SK-N-SH (cell line): ENCODE results near the gene MYLK2.

ENCODE experiments used
- EZH2phosphoT487 ChIP-seq: fragments of 200-600 bp; sonication (generic); IDR thresholded peaks from 2 replicates; pipeline ENCODE4 v1.6.1; 2017; ENCODE audit warnings: low read depth, mixed run types, mild to moderate bottlenecking, antibody characterized with exemption, moderate library complexity, borderline replicate concordance
- GATA2 ChIP-seq: sonication (generic); formaldehyde crosslinking; IDR thresholded peaks from 2 replicates; pipeline ENCODE4 v1.5.0; 2020; ENCODE audit warnings: mild to moderate bottlenecking, missing genetic modification reagents
- MXI1 ChIP-seq: IDR thresholded peaks from 2 replicates; pipeline ENCODE4 v1.6.1; 2012; ENCODE audit warnings: mild to moderate bottlenecking, low read depth, low read length, improper control_type of control experiment
- NFIC ChIP-seq: IDR thresholded peaks from 2 replicates; pipeline ENCODE4 v1.4.0; 2012; ENCODE audit warnings: borderline replicate concordance
- POLR2AphosphoS5 ChIP-seq: IDR thresholded peaks from 2 replicates; pipeline ENCODE4 v1.6.1; 2012; ENCODE audit warnings: low read depth, low read length
- RAD21 ChIP-seq: IDR thresholded peaks from 2 replicates; pipeline ENCODE4 v1.6.1; 2012; ENCODE audit warnings: mild to moderate bottlenecking, low read length
- RCOR1 ChIP-seq: fragments of 150-350 bp; IDR thresholded peaks from 2 replicates; pipeline ENCODE4 v1.6.1; 2017; ENCODE audit warnings: antibody characterized with exemption, low read length
- SIN3A ChIP-seq: IDR thresholded peaks from 2 replicates; pipeline ENCODE4 v1.6.1; 2012; ENCODE audit warnings: low read depth, mild to moderate bottlenecking, low read length, moderate library complexity, borderline replicate concordance
- TF ChIP-seq, protein P1 (sequence below): fragments of 200-600 bp; sonication (generic); IDR thresholded peaks from 2 replicates; pipeline ENCODE4 v1.6.1; 2017; ENCODE audit warnings: antibody characterized with exemption, mild to moderate bottlenecking, moderate library complexity
- TF ChIP-seq, protein P2 (sequence below): IDR thresholded peaks from 2 replicates; pipeline ENCODE4 v1.6.1; 2012; ENCODE audit warnings: mild to moderate bottlenecking, low read depth, low read length, moderate library complexity
- TF ChIP-seq, protein P3 (sequence below): IDR thresholded peaks from 2 replicates; pipeline ENCODE4; 2012
- TF ChIP-seq, protein P4 (sequence below): IDR thresholded peaks from 2 replicates; pipeline ENCODE4 v1.4.0; 2012; ENCODE audit warnings: low read depth

DNA sequence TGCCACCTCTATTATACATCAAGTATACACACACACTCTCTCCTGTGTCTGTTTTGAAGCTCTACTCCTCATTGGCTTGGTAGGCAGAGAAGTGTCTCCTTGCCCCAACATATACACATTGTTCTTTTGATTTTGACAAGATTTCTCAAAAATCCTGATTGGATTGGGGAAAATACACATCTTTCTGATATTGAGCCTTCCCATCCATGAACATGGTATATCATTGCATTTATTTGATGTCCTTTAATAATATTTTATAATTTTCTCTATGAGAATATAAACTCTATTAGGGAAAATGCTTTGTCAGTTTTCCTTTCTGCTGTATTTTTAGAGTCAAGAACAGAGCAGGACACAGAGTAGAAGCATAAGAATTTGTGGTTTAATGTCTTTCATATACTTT lies 58.5 kb downstream of the MYLK2 start:
- TF ChIP-seq, protein P1, sequence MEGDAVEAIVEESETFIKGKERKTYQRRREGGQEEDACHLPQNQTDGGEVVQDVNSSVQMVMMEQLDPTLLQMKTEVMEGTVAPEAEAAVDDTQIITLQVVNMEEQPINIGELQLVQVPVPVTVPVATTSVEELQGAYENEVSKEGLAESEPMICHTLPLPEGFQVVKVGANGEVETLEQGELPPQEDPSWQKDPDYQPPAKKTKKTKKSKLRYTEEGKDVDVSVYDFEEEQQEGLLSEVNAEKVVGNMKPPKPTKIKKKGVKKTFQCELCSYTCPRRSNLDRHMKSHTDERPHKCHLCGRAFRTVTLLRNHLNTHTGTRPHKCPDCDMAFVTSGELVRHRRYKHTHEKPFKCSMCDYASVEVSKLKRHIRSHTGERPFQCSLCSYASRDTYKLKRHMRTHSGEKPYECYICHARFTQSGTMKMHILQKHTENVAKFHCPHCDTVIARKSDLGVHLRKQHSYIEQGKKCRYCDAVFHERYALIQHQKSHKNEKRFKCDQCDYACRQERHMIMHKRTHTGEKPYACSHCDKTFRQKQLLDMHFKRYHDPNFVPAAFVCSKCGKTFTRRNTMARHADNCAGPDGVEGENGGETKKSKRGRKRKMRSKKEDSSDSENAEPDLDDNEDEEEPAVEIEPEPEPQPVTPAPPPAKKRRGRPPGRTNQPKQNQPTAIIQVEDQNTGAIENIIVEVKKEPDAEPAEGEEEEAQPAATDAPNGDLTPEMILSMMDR = no peak
- TF ChIP-seq, protein P2, sequence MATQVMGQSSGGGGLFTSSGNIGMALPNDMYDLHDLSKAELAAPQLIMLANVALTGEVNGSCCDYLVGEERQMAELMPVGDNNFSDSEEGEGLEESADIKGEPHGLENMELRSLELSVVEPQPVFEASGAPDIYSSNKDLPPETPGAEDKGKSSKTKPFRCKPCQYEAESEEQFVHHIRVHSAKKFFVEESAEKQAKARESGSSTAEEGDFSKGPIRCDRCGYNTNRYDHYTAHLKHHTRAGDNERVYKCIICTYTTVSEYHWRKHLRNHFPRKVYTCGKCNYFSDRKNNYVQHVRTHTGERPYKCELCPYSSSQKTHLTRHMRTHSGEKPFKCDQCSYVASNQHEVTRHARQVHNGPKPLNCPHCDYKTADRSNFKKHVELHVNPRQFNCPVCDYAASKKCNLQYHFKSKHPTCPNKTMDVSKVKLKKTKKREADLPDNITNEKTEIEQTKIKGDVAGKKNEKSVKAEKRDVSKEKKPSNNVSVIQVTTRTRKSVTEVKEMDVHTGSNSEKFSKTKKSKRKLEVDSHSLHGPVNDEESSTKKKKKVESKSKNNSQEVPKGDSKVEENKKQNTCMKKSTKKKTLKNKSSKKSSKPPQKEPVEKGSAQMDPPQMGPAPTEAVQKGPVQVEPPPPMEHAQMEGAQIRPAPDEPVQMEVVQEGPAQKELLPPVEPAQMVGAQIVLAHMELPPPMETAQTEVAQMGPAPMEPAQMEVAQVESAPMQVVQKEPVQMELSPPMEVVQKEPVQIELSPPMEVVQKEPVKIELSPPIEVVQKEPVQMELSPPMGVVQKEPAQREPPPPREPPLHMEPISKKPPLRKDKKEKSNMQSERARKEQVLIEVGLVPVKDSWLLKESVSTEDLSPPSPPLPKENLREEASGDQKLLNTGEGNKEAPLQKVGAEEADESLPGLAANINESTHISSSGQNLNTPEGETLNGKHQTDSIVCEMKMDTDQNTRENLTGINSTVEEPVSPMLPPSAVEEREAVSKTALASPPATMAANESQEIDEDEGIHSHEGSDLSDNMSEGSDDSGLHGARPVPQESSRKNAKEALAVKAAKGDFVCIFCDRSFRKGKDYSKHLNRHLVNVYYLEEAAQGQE = no peak
- TF ChIP-seq GATA2 (CRISPR knock-in tag) = no peak
- TF ChIP-seq POLR2AphosphoS5 = no peak
- no peak for TF ChIP-seq RCOR1
- no peak for TF ChIP-seq MXI1
- TF ChIP-seq, protein P3, sequence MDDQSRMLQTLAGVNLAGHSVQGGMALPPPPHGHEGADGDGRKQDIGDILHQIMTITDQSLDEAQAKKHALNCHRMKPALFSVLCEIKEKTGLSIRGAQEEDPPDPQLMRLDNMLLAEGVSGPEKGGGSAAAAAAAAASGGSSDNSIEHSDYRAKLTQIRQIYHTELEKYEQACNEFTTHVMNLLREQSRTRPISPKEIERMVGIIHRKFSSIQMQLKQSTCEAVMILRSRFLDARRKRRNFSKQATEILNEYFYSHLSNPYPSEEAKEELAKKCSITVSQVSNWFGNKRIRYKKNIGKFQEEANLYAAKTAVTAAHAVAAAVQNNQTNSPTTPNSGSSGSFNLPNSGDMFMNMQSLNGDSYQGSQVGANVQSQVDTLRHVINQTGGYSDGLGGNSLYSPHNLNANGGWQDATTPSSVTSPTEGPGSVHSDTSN = no peak
- TF ChIP-seq RAD21 = no peak
- no peak for TF ChIP-seq NFIC
- TF ChIP-seq EZH2phosphoT487 = no peak
- TF ChIP-seq, protein P4, sequence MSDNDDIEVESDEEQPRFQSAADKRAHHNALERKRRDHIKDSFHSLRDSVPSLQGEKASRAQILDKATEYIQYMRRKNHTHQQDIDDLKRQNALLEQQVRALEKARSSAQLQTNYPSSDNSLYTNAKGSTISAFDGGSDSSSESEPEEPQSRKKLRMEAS = no peak
- TF ChIP-seq SIN3A = no peak
